ENCODE results near the gene ACSL1.

The ACSL1 gene

GRCh38 chr4:184836613-184837012 lies 10.8 kb upstream of the ACSL1 start:
- no peaks in the 10 kb centered on the region for H3K27me3 ChIP-seq (ENCODE audit: insufficient read depth, poor library complexity, severe bottlenecking)
- H3K27ac ChIP-seq (replicated peaks): no peak overlapping the region
- DNase-seq (ENCODE audit: low read depth in 1 of 2, low spot score in 1 of 2): no peak
- TF ChIP-seq GABPA (IDR thresholded peaks at IDR 0.05; ENCODE audit: low read depth) (no peak), POLR2AphosphoS5 (IDR thresholded peaks at IDR 0.05; ENCODE audit: low read depth) (no peak), SPI1 (IDR thresholded peaks at IDR 0.05; ENCODE audit: borderline replicate concordance, low read depth) (no peak)
- TF ChIP-seq, protein P1, sequence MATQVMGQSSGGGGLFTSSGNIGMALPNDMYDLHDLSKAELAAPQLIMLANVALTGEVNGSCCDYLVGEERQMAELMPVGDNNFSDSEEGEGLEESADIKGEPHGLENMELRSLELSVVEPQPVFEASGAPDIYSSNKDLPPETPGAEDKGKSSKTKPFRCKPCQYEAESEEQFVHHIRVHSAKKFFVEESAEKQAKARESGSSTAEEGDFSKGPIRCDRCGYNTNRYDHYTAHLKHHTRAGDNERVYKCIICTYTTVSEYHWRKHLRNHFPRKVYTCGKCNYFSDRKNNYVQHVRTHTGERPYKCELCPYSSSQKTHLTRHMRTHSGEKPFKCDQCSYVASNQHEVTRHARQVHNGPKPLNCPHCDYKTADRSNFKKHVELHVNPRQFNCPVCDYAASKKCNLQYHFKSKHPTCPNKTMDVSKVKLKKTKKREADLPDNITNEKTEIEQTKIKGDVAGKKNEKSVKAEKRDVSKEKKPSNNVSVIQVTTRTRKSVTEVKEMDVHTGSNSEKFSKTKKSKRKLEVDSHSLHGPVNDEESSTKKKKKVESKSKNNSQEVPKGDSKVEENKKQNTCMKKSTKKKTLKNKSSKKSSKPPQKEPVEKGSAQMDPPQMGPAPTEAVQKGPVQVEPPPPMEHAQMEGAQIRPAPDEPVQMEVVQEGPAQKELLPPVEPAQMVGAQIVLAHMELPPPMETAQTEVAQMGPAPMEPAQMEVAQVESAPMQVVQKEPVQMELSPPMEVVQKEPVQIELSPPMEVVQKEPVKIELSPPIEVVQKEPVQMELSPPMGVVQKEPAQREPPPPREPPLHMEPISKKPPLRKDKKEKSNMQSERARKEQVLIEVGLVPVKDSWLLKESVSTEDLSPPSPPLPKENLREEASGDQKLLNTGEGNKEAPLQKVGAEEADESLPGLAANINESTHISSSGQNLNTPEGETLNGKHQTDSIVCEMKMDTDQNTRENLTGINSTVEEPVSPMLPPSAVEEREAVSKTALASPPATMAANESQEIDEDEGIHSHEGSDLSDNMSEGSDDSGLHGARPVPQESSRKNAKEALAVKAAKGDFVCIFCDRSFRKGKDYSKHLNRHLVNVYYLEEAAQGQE (IDR thresholded peaks at IDR 0.05; ENCODE audit: insufficient replicate concordance, low read depth): no peak
- TF ChIP-seq, protein P2, sequence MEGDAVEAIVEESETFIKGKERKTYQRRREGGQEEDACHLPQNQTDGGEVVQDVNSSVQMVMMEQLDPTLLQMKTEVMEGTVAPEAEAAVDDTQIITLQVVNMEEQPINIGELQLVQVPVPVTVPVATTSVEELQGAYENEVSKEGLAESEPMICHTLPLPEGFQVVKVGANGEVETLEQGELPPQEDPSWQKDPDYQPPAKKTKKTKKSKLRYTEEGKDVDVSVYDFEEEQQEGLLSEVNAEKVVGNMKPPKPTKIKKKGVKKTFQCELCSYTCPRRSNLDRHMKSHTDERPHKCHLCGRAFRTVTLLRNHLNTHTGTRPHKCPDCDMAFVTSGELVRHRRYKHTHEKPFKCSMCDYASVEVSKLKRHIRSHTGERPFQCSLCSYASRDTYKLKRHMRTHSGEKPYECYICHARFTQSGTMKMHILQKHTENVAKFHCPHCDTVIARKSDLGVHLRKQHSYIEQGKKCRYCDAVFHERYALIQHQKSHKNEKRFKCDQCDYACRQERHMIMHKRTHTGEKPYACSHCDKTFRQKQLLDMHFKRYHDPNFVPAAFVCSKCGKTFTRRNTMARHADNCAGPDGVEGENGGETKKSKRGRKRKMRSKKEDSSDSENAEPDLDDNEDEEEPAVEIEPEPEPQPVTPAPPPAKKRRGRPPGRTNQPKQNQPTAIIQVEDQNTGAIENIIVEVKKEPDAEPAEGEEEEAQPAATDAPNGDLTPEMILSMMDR (IDR thresholded peaks at IDR 0.05; ENCODE audit: insufficient read depth, low read length): no peak
- no peak overlapping the region for H3K4me3 ChIP-seq (replicated peaks; ENCODE audit: insufficient read depth, low read length)

- TF ChIP-seq, protein P1 (IDR thresholded peaks at IDR 0.05; ENCODE audit: insufficient replicate concordance, low read depth): no peak
- 0 out of 2 replicates have a peak, but pooled peaks have one; percentile 34 for TF ChIP-seq POLR2AphosphoS5 (IDR thresholded peaks at IDR 0.05; ENCODE audit: low read depth)
- DNase-seq (ENCODE audit: low read depth in 1 of 2, low spot score in 1 of 2): peak; percentile 90 to 92
- H3K4me3 ChIP-seq (replicated peaks; ENCODE audit: insufficient read depth, low read length): no peak overlapping the region
- H3K27me3 ChIP-seq (ENCODE audit: insufficient read depth, poor library complexity, severe bottlenecking): no peaks in the 10 kb centered on the region
- H3K27ac ChIP-seq (replicated peaks): peak overlapping the region; percentile 39
These were observed 7.5 kb upstream of the ACSL1 start for GRCh38 chr4:184833046-184833838.

GRCh38 chr4:184831153-184831552 lies 5.4 kb upstream of the ACSL1 start:
- H3K27me3 ChIP-seq (ENCODE audit: insufficient read depth, poor library complexity, severe bottlenecking): no peaks in the 10 kb centered on the region
- H3K27ac ChIP-seq (replicated peaks): no peak overlapping the region
- no peak for DNase-seq (ENCODE audit: low read depth in 1 of 2, low spot score in 1 of 2)
- TF ChIP-seq SPI1 (IDR thresholded peaks at IDR 0.05; ENCODE audit: borderline replicate concordance, low read depth) (no peak), GABPA (IDR thresholded peaks at IDR 0.05; ENCODE audit: low read depth) (no peak)
- TF ChIP-seq, protein P2 (IDR thresholded peaks at IDR 0.05; ENCODE audit: insufficient read depth, low read length): no peak
- TF ChIP-seq, protein P1 (IDR thresholded peaks at IDR 0.05; ENCODE audit: insufficient replicate concordance, low read depth): no peak
- no peak overlapping the region for H3K4me3 ChIP-seq (replicated peaks; ENCODE audit: insufficient read depth, low read length)

Data from HL-60 (cell line).